Endodermal cell (in vitro differentiated cells): ENCODE data around the gene KDM5A. TPM values are rescaled to one million over a fixed set of nuclear protein-coding genes. Genes with fewer than 3 reads are reported as not detected.

Experiments
- DNase-seq: peaks from one replicate; pipeline ENCODE4 v3.0.0-alpha.2; 2017
- H3K27ac ChIP-seq: 2 replicates; pipeline ENCODE4 v1.5.1; 2013; ENCODE audit warnings: mild to moderate bottlenecking, low read depth, low read length, moderate library complexity
- H3K27me3 ChIP-seq: 2 replicates; pipeline ENCODE4 v1.6.1; 2013; ENCODE audit warnings: mild to moderate bottlenecking, low read length, moderate library complexity; ENCODE audit not compliant: insufficient read depth, control insufficient read depth, poor library complexity, severe bottlenecking
- H3K36me3 ChIP-seq: 2 replicates; pipeline ENCODE4 v1.7.0; 2013; ENCODE audit warnings: mild to moderate bottlenecking, low read length, moderate library complexity; ENCODE audit not compliant: control insufficient read depth, insufficient read depth
- H3K4me1 ChIP-seq: one replicate; pipeline ENCODE4 v1.7.0; 2013; ENCODE audit warnings: low read length; ENCODE audit not compliant: control insufficient read depth, insufficient read depth
- H3K4me3 ChIP-seq: 2 replicates; pipeline ENCODE4 v1.5.1; 2013; ENCODE audit warnings: mild to moderate bottlenecking, low read length, moderate library complexity
- H3K9ac ChIP-seq: 2 replicates; pipeline ENCODE4 v1.6.1; 2013; ENCODE audit warnings: mild to moderate bottlenecking, low read length, moderate library complexity; ENCODE audit not compliant: poor library complexity, severe bottlenecking; ENCODE audit errors: extremely low read depth
- H3K9me3 ChIP-seq: 2 replicates; pipeline ENCODE4 v1.6.1; 2013; ENCODE audit warnings: mild to moderate bottlenecking, low read length, moderate library complexity; ENCODE audit not compliant: control insufficient read depth
- H3K27ac Mint-ChIP-seq: 2 replicates; pipeline ENCODE4 v1.8.0; 2020; ENCODE audit warnings: mixed read lengths
- H3K27me3 Mint-ChIP-seq: 2 replicates; pipeline ENCODE4 v1.8.0; 2021; ENCODE audit warnings: mild to moderate bottlenecking, mixed read lengths; ENCODE audit not compliant: insufficient read depth
- H3K36me3 Mint-ChIP-seq: 2 replicates; pipeline ENCODE4 v1.8.0; 2020; ENCODE audit warnings: low read depth, mixed read lengths
- H3K4me1 Mint-ChIP-seq: 2 replicates; pipeline ENCODE4 v1.8.0; 2020; ENCODE audit warnings: mixed read lengths
- H3K4me3 Mint-ChIP-seq: 2 replicates; pipeline ENCODE4 v1.8.0; 2020; ENCODE audit warnings: mild to moderate bottlenecking, moderate library complexity, mixed read lengths
- H3K9me3 Mint-ChIP-seq: 2 replicates; pipeline ENCODE4 v1.8.0; 2020; ENCODE audit warnings: mild to moderate bottlenecking, mixed read lengths
- WGBS, 2 experiments: methylation state at CpG; one replicate each; pipeline versions ENCODE4 v1.1.5 to v1.1.7; 2013; ENCODE audit warnings: missing lambda C conversion rate in 2 of 2, mixed read lengths in 1 of 2; ENCODE audit not compliant: insufficient coverage in 1 of 2, insufficient read length in 1 of 2; 5-methylcytosine and 5-hydroxymethylcytosine counted together
- total RNA-seq, 2 donors: library from RNA; stranded (reverse); fragmentation: NEBNext Ultra II Directional in 1 of 2; extraction: Animal tissue kit (Norgen Biotek cat#: 25700) in 1 of 2; gene quantifications; 2 replicates in 1 of 2; 3 replicates in 1 of 2; pipeline ENCODE4 v1.2.1, GENCODE V29; 2021
- TF ChIP-seq, protein P1 (sequence below): fragments of 200-600 bp; sonication (generic); conservative IDR thresholded peaks from 2 replicates; pipeline ENCODE4 v1.5.0; 2021; ENCODE audit warnings: antibody characterized with exemption, mild to moderate bottlenecking

The KDM5A gene
- total RNA-seq, 2 donors from 2014 or later: 59.9 to 157 TPM

GRCh38 chr12:234891-235415 is 154.2 kb downstream of the KDM5A start:
- Mint-ChIP-seq H3K4me3 (no peak overlapping the region), H3K27me3 (peaks cover 13% of the 10 kb centered on the region), H3K27ac (no peak overlapping the region), H3K36me3 (peaks cover 7% of the 10 kb centered on the region), H3K4me1 (peaks cover 2% of the 10 kb centered on the region), H3K9me3 (peaks cover 59% of the 10 kb centered on the region)
- Histone ChIP-seq H3K9me3 (peaks cover 21% of the 10 kb centered on the region), H3K27me3 (no peaks in the 10 kb centered on the region), H3K9ac (no peak overlapping the region), H3K4me1 (no peaks in the 10 kb centered on the region), H3K27ac (no peak overlapping the region), H3K4me3 (no peak overlapping the region), H3K36me3 (no peaks in the 10 kb centered on the region)
- DNase-seq: peak; percentile 42
- 90 to 94% methylated on average over 7 to 10 of the region's 10 CpGs for WGBS, 2 experiments
- TF ChIP-seq, protein P1, sequence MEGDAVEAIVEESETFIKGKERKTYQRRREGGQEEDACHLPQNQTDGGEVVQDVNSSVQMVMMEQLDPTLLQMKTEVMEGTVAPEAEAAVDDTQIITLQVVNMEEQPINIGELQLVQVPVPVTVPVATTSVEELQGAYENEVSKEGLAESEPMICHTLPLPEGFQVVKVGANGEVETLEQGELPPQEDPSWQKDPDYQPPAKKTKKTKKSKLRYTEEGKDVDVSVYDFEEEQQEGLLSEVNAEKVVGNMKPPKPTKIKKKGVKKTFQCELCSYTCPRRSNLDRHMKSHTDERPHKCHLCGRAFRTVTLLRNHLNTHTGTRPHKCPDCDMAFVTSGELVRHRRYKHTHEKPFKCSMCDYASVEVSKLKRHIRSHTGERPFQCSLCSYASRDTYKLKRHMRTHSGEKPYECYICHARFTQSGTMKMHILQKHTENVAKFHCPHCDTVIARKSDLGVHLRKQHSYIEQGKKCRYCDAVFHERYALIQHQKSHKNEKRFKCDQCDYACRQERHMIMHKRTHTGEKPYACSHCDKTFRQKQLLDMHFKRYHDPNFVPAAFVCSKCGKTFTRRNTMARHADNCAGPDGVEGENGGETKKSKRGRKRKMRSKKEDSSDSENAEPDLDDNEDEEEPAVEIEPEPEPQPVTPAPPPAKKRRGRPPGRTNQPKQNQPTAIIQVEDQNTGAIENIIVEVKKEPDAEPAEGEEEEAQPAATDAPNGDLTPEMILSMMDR: no peak

DNA sequence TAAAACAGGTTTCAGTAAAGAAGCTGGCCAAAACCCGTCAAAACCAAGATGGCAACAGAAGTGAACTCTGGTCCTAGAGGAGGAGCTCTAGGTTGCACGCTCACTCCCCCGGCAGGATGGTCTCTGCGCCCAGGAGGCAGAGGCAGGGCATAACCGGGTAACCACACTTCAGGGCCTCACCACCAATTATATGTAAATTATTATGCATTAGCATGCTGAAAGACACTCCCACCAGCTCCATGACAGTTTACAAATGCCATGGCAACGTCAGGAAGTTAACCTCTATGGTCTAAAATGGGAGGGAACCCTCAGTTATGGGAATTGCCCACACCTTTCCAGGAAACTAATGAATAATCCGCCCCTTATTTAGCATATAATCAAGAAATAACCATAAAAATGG is 155.1 kb downstream of the KDM5A start:
- peaks cover 21% of the 10 kb centered on the region for H3K9me3 ChIP-seq
- H3K27me3 ChIP-seq: no peaks in the 10 kb centered on the region
- H3K27ac ChIP-seq: no peak overlapping the region
- no peaks in the 10 kb centered on the region for H3K4me1 ChIP-seq
- H3K27ac Mint-ChIP-seq: no peak overlapping the region
- TF ChIP-seq, protein P1: no peak
- H3K27me3 Mint-ChIP-seq: peaks cover 12% of the 10 kb centered on the region
- DNase-seq: no peak
- peaks cover 54% of the 10 kb centered on the region for H3K9me3 Mint-ChIP-seq
- no peak overlapping the region for H3K4me3 Mint-ChIP-seq
- 63 to 81% methylated on average over 3 to 7 of the region's 7 CpGs for WGBS, 2 experiments
- H3K36me3 ChIP-seq: no peaks in the 10 kb centered on the region
- no peak overlapping the region for H3K9ac ChIP-seq
- H3K4me3 ChIP-seq: no peak overlapping the region
- H3K4me1 Mint-ChIP-seq: peaks cover 2% of the 10 kb centered on the region
- H3K36me3 Mint-ChIP-seq: peaks cover 7% of the 10 kb centered on the region

DNA sequence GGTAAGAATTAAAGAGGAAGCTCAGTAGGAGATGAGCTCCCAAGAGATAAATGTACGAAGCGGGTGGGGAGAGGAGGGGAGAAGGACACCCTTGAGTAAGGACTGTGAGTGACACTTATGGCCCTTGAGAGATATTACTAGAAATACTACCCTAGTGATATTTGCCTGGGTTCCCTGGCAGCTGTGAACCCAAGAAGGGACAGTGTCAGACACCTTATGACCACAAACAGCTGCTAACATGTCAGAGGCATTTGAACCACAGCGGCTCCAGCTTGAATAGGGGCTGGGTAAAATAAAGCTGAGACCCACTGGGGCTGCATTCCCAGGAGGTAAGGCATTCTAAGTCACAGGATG is 155.5 kb downstream of the KDM5A start:
- Histone ChIP-seq H3K9me3 (peaks cover 21% of the 10 kb centered on the region), H3K4me1 (no peaks in the 10 kb centered on the region), H3K9ac (no peak overlapping the region), H3K27me3 (no peaks in the 10 kb centered on the region), H3K27ac (no peak overlapping the region), H3K36me3 (no peaks in the 10 kb centered on the region), H3K4me3 (no peak overlapping the region)
- TF ChIP-seq, protein P1: no peak
- H3K27me3 Mint-ChIP-seq: peaks cover 16% of the 10 kb centered on the region
- H3K9me3 Mint-ChIP-seq: peaks cover 50% of the 10 kb centered on the region
- no peak for DNase-seq
- H3K4me3 Mint-ChIP-seq: no peak overlapping the region
- H3K36me3 Mint-ChIP-seq: peaks cover 7% of the 10 kb centered on the region
- peaks cover 2% of the 10 kb centered on the region for H3K4me1 Mint-ChIP-seq
- no peak overlapping the region for H3K27ac Mint-ChIP-seq
- WGBS, 2 experiments: 88 to 90% methylated on average over 2 to 3 of the region's 3 CpGs
